Measurements from ENCODE around the gene ATP4A. TPM values are rescaled to one million over a fixed set of nuclear protein-coding genes. Genes with fewer than 3 reads are reported as not detected.

Gene ATP4A
- total and polyA plus RNA-seq, 7 donors = 0.10 TPM; not detected in 6

GRCh38 chr19:35534803-35535480 lies 28.5 kb downstream of the ATP4A start:
- TF ChIP-seq EP300 (IDR thresholded peaks at IDR 0.05) = no peak
- no peak for TF ChIP-seq POLR2A (IDR thresholded peaks at IDR 0.05)
- no peak for DNase-seq
- H3K9me3 ChIP-seq = no peaks in the 10 kb centered on the region
- peaks cover 7 to 55% (median 41%) of the 10 kb centered on the region in 3 donors for H3K27me3 ChIP-seq
- peaks cover 0 to 5% (median 0%) of the 10 kb centered on the region in 4 donors for H3K4me1 ChIP-seq
- H3K27ac ChIP-seq = no peak overlapping the region
- no peaks in the 10 kb centered on the region for H3K36me3 ChIP-seq
- intact Hi-C loops (cut with DNase I) = no loop called here
- 64 to 80% methylated on average over 10 of the region's 10 CpGs for WGBS, 2 donors
- H3K4me3 ChIP-seq = no peak overlapping the region

GRCh38 chr19:35533822-35534392 lies 29.6 kb downstream of the ATP4A start:
- TF ChIP-seq EP300 (IDR thresholded peaks at IDR 0.05) = no peak
- H3K27me3 ChIP-seq = peaks cover 7 to 65% (median 46%) of the 10 kb centered on the region in 3 donors
- no peak overlapping the region for H3K4me3 ChIP-seq
- intact Hi-C loops (cut with DNase I) = no loop called here
- 2 to 7% methylated on average over 30 of the region's 30 CpGs for WGBS, 2 donors
- H3K4me1 ChIP-seq = peaks cover 0 to 5% (median 0%) of the 10 kb centered on the region in 4 donors
- H3K27ac ChIP-seq = no peak overlapping the region
- no peak for DNase-seq
- no peaks in the 10 kb centered on the region for H3K9me3 ChIP-seq
- no peaks in the 10 kb centered on the region for H3K36me3 ChIP-seq

- TF ChIP-seq POLR2AphosphoS5 (IDR thresholded peaks at IDR 0.05) (no peak), POLR2A (IDR thresholded peaks at IDR 0.05) (no peak), CTCF (IDR thresholded peaks at IDR 0.05) (no peak), EP300 (IDR thresholded peaks at IDR 0.05) (no peak)
- Histone ChIP-seq H3K36me3 (no peaks in the 10 kb centered on the region), H3K9me3 (no peaks in the 10 kb centered on the region), H3K27me3 (peaks cover 7 to 71% (median 50%) of the 10 kb centered on the region in 3 donors), H3K27ac (no peak within 1 kb of the TSS), H3K4me3 (no peak within 1 kb of the TSS), H3K4me1 (peaks cover 0 to 5% (median 0%) of the 10 kb centered on the region in 4 donors)
- intact Hi-C loops (cut with DNase I) = no loop called here
- DNase-seq = no peak
- 44 to 45% methylated on average over 39 of the region's 39 CpGs for WGBS, 2 donors
Measured at GRCh38 chr19:35533201-35533821, 30.1 kb downstream of the ATP4A start, which contains the start of gene GAPDHS. TSS of gene GAPDHS (plus strand) at chr19:35533456. CDS start at chr19:35533528, 72 bp downstream.

GRCh38 chr19:35531291-35531690 lies 32.2 kb downstream of the ATP4A start:
- peaks cover 7 to 90% (median 56%) of the 10 kb centered on the region in 3 donors for H3K27me3 ChIP-seq
- WGBS, 2 donors = 35 to 64% methylated on average over 6 of the region's 6 CpGs

More at GRCh38 chr19:35531291-35531690, 32.2 kb downstream of the ATP4A start:
- H3K36me3 ChIP-seq = no peaks in the 10 kb centered on the region
- H3K4me1 ChIP-seq = peaks cover 0 to 5% (median 0%) of the 10 kb centered on the region in 4 donors
- H3K4me3 ChIP-seq = no peak overlapping the region
- no peak overlapping the region for H3K27ac ChIP-seq
- H3K9me3 ChIP-seq = no peaks in the 10 kb centered on the region
- TF ChIP-seq EP300 (IDR thresholded peaks at IDR 0.05) (no peak), POLR2A (IDR thresholded peaks at IDR 0.05) (no peak), CTCF (IDR thresholded peaks at IDR 0.05) (no peak), POLR2AphosphoS5 (IDR thresholded peaks at IDR 0.05) (no peak)
- no peak for DNase-seq
- intact Hi-C loops (cut with DNase I) = no loop called here

All from sigmoid colon (tissue), 7 donors.